NCI-H1417 (cell line): ENCODE data around the gene FGR.

ENCODE experiments used
- DNase-seq, 3 experiments: peaks; one replicate each; lab custom pipeline; 2025; lab: John Stamatoyannopoulos, UW

FGR gene

DNA sequence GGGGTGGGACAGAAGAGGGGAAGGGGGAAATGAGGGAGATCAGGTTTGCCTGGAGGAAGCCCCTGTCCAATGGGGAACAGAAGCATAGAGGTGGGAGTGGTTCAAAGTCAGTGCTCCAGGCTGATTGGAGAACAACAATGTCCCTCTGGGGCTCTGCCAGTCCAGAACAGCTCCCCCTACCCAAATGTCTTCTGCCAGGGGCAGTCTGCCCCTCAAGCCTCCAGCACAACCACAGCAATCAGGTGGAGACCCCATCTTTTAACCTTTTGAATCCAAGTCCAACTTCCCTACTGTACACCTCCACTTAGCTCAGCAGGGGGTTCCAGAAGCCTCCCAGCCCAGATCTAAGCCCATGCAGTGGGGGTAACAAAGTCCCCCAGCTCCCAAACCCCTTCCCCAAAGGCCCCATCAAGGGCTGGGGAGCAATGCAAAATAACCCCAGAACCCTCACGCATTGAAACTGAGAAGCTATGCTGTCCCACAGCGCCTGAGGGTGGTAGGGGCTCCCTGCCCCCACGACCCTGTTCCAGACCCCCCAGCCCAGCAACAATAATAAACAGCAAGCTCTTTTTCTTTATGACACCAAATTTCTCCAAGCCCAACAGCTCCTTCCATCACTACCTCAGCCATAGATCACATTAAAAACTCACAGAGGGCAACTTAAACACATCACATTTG is 34.3 kb downstream of the FGR start:
- peak in 1 of 3 experiments; percentile 40 for DNase-seq

DNA sequence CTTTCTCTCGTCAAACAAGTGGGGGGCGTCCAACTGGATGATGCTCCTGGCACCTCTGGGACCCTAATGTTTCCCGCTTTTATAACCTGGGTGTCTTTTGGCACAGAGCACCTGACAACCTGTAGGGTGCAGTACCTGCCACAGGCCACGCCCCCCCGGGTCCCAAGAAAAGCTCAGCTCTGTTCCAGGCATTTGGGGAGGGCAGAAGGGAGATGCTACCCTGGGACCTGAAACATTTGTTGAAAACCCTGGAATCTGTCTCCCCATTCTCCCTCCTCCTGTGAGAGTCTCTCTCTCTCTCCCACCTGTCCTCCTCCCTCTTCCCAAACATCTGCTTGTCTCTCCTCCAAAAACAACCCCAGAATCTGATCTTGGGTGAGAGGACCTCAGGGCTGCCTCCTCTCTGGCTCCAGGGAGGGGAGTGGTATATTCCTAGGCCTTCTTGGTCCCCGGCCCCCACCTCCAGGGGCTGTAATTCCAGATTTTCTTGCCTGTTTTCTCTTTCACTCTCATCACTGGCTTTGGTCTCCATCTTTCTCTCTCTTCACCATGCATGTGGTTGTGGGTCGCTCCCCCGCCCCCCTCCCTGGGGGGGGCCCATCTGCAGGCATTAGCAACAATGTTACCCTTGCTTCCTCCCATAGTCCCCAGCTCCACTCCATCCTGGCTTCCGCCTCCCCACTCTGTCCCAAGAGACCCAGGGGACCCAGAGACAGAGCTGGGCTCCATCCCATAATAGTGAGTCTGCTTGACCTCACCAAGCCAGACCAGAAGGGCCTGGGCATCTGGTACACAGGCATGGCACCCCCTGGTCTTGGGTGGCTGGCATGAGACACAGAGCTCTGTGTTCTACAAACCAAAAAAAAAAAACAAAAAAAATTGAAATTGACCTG is 35.1 kb downstream of the FGR start:
- DNase-seq: peak in 1 of 3 experiments; percentile 48

DNA sequence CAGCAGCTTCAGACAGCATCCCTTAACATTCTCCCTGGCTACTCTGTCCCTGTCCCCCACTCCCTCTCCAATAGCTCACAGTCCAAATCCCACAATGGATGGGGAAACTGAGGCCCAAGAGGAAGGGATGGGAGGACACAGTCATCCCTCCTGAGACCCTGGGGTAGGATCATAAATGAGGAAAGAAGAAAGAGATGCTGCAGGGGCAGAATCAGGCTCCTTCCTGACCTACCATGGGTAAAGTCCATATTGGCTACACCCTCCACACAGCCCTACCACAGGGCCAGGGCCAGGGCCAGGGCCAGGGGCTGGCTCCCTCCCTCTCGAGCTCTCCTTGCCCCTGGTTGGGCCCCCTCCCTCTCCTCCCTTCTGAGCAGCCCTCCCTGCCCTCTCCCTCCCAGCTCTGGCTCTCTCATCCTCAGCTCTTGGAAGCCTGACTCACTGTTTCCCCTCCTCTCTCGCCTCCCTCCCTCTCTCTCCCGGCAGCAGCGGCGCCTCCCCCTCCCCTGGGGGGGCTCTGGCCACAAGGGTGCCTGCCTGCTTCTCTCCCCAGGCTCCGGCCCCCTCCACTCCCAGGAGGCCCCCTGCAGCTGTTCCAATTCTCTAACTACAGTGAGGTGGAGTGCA is 36.0 kb downstream of the FGR start:
- peak in 2 of 3 experiments; percentile 65 to 77 for DNase-seq

DNA sequence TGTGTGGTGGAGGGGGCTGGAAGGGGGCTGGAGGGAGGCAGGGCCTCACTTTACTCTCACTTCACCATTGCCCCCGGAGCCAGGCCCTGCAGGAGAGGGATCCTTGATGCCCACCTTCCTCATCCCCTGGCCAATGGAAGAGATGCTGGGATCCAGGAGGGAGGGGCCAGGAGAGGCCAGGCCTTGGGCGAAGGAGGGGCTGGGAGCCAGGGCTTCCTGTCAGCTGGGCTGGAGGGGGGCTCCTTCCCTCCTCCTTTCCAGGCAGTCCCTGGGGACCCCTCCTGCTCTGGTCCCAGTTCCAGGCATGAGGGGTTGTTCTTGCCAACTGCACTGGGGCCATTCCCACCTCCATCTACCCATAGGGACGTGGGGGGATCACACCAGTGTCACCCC is 36.7 kb downstream of the FGR start:
- DNase-seq: no peak

DNA sequence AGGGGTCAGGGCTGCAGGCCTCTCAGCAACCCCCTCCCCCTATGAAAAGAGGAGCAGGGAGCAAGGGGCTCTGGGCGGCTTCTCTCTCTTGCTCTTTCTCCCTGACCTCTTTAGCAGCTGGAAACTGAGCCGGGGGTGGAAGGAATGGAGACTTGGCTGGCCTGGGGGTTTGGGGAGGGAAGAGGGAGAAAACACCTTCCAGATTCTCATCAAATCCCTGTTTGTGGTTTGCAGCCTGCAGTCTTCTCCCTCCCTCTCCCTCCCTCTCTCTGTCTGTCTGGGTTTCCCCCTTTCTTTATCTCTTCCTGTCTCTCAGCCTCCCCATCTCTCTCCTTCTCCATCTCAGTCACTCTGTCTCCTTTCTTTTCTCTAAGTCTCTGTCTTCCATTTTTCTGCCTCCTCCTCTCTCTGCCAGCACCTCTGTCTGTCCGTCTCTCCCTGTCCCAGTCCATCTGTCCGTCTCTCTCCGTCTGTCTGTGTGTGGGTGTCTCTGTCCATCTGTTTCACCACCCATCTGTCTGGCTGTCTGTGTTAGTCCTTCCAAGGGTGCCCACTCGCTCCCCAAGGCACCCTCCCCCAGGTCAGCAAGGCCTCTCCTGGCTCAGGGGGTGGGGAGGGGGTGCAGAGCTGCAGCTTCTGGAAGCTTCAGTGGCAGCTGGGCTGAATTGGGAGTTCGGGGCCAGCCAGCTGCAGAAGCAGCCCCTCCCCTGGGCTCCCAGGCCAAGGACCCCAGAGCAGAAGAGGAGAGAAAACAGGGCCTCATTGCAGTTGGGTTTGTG is 37.3 kb downstream of the FGR start:
- DNase-seq: no peak

DNA sequence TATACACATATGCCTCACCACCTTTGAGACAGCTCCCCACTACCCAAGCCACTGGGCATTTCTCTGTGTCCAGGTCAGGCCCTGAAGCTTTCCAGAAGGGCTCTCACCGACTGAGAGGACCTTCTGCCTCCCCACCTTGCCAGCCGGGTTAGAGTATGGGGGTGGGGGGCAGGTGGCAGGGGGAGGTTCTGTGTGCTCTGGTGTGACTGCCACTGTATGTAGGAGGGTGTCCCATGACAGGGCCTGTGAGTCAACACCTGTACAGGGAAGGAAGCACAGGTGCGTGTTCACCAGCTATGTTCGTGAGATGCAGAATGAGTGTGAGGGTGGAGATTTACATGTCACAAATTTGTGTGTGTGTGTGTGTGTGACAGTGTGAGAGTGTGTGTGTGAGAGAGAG is 38.0 kb downstream of the FGR start:
- no peak for DNase-seq

DNA sequence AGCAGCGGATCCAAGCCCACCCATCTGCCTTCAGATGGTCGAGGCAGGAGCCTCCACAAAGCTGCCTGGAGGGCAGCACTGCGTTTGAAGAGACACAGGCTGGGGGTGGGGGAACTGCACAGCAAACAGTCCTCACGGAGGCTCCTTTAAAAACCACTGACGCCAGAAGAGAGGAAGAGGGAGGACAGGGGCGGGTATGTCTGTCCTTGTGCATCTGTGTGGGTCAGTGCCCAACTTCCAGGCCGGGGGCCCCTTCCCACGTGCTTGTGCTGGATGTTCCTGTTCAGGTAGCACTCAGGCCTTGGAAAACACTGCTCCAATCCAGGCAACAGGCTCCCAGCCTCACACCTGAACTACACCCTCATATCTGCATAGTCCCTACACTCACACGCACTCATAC is 38.7 kb downstream of the FGR start:
- DNase-seq: no peak

DNA sequence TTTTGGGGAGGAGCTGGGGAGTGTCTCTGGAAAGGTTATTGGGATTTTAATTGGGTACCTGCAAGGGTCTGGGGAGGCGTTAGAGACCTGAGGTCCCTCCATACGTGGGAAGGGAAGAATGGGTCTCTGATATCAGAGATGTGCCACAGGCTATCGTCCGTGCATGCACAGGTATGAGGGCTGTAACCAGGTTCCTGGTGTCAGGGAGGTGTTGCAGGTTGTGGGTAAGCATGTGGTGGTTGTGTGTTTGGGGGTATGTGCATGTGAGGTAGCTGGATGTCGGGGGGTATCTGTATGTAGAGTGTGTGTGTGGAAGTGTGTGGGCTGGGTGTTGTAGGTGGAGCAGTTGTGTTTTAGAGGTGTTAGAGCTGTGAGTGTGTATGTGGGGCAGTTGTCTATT is 39.4 kb downstream of the FGR start:
- DNase-seq: no peak

DNA sequence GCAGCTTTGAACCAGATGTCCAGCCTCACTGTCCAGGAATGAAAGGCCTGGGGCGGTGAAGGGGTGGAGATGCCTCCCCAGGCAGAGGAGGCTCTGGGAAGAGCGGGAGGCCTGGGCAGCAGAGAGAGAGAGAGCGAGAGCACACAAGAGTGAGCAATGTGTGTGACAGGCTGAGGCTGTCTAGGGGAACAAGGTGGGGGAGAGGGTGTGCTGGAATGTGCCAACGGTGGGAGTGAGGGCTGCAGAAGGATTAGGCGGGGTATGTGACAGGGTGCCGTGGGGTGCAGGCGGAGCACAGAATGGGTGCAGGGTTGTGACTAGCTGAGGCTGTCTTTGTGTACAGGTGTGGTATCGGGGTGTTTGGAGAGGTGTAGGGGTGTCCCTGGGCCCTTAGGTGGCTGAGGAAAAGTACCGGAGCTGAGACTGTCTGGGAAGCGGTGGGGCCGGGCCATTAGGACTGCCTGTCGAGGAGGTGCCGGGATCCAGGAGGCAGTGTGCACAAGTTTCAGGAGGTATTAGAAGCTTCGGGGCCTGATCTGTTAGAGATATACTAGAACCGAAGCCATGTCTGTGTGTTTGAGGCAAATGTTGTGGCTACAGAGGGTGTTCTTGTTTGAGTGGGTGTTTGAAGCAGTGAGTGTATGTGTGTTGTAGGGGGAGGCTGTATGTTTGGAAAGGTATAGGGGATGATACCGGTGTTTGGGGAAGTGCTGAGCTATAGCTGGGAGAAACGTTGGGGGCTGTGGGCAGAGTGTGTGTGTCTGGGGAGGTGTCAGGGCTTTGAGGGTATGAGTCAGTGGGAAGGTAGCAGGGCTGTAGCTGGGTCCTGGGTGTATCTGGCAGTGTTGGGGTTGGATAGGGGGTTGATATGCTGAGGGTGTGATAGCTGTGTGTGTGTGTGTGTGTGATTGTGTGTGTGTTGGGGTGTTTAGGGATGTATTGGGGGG is 40.1 kb downstream of the FGR start:
- DNase-seq: no peak

DNA sequence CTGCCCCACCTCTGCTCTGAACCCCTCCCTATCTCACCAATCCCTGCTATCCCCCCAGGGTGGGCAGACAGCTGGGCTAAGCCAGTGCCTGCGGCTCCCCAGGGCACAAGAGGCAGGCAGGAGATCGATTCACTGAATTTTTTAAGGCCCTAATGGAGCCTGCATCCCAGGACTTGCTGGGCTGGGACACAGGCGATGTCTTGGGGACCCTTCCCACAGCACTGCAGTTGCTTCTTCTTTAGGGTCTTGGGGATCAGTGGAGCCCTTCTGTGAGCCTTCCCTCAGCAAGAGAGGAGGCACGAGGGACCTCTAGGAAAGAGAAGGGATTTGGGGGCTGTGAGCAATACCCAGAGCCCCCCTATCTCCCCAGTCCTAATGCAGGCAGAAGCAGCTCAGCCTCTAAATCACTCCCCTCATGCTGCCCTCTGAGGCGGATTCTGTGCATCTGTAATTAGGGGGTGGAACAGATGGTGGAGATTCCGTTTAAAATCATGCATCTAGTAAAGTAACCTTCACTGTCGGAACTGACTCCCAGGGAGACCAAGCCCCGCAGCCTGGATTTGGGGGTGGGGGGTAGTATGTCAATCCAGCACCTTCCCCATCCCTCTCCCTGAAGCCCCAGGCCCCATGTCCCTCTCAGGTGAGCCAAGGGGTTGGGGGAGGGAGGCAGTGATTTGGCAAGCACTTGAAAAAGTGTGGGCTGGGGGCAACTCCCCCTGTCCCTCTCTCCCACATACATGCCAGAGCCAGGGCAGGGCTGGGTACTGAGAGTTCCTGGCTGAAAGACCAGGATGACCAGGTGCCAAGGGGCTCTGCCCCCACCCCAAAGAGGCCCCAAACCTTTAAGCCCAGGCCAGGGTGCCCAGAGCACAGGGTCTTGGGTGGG is 41.1 kb downstream of the FGR start:
- DNase-seq: peak in 1 of 3 experiments; percentile 8

DNA sequence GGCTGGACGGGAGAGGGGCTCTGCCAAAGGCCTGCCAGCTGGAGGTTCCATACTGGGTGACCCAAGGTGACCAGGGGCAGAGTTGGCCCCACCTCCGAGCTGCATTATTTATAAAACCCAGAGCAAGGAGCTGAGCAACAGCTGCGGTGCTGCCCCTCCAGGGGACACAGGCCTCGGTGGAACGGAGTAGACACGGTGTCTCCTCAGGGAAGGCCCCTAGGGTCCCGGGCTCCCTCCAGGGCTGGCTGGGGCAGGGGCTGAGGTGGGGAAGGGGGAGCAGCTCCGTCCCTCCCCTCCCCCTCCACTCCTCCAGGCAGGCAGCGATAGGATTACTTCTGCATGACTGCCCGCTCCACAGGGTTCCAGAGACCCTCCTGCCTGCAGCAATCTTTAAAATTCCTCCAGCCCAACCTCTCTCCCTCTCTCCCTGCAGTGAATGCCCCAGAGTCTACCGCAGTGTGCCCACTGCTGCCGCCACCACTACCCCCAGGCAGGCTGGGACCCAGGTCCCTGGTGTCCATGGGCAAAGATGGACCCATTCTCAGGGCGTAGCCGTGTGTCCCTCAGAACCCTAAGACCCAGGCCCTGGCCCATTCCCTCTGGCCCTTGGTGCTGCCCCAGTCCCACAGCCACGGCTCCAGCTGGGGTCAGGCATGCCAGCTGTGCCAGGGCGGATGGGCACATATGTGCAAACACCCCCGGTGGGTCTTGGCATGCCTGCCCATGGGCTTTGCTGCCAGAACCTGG is 41.9 kb downstream of the FGR start:
- peak in 1 of 3 experiments; percentile 56 for DNase-seq

DNA sequence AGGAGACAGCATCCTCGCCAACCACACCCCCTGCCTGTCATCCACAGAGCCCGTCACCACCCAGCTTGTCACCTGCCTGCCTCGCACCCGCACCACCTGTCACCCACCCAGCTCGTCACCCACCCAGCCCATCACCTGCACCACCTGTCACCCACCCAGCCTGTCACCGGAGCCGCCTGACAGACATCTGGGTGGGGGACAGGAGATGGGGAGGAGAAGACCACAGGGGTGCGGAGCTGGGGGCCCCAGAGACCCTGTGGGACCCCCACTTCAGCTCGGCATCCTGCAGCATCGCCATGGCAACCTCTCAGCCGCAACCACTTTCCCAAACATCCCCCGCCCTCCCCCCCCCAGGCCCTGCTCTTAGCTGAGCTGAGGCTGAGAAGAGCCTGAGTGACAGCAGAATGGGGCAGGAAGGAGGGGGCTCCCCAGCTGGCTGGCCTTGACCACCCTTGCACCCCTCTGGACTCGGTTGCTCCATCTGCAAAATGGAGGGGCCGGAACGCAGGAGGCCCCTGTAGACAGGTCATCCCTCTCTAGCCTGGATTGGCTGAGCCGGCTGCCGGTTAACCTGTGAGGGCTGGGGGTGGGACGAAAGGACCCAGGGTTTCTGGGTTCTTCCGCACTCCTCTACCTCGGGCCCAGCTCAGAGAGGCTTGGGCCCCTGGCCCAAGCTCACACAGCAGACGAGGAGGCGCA is 42.6 kb downstream of the FGR start:
- DNase-seq: peak in 2 of 3 experiments; percentile 68 to 69

DNA sequence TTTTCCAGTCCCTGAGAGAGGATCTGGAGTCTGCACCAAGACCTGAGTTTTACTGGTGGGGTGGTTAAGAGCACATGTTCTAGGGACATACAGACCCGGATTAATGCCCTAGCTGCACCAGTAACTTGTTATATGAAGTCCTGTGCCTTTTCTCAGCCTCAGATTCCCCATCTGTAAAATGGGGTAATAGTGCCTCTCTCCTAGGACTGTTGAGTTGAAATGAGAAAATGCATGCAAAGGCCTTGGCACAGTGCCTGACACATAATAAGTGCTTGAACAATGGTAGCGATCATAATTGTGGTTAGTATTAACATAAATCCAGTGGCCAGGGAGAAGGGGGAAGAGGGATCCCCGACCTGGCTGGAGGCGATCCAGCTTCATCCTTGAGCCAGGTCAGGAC is 43.4 kb downstream of the FGR start:
- DNase-seq: peak in 2 of 3 experiments; percentile 25 to 68

DNA sequence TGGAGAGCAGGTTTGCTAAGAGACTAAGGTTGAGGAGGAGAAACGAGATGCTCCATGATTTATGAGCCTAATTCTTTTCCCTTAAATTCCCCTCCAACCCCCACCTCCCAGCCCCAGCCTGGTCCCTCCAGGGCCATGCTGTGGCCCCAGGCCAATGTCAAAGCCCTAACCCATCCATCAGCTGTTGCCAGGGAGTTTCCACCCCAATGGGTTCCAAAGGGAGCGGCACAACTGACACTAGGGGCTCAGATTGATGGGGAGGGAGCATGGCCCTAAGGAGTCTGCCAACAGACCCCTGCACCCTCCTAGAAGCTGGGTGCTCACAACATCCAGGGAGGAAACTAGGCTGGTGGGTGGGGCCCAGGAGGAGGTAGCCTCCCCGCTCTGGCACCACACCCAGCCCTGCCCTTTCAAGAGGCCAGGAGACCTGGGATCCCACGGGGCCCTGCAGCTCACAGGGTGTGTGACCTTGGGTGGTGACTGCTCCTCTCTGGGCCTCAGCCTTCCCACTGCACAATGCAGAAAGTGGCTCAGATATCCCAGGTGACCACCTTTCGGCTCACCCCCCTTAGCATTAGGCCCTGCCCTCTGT is 44.0 kb downstream of the FGR start:
- no peak for DNase-seq

DNA sequence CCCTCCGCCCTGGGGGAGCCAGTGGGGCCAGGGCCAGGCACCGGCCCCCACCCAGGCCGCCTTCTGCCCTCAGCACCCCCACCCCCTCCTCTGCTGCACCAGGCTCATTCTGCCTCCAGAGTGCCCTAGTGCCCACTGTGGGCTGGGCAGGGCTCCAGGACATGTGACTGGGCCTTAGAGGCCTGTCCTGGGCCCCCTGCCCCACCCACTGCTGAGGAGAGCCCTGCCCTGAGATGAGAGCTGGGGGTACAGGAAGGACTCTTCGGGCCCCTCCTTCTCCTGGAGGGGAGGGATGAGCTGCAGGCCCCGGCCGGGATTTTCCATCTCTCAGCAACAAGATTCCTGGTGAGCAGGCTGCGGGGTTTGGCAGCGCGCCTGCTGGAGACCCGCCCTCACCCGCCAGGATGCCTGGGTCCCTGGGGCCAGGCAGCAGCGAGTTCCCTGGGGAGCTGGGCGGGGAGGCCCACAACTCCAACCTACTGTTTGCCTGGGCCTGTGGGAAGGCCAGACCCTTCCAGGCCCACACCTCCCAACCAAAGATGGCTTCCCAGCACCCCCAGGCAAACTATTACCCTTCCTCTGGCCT is 45.1 kb downstream of the FGR start:
- peak in 2 of 3 experiments; percentile 51 to 69 for DNase-seq

DNA sequence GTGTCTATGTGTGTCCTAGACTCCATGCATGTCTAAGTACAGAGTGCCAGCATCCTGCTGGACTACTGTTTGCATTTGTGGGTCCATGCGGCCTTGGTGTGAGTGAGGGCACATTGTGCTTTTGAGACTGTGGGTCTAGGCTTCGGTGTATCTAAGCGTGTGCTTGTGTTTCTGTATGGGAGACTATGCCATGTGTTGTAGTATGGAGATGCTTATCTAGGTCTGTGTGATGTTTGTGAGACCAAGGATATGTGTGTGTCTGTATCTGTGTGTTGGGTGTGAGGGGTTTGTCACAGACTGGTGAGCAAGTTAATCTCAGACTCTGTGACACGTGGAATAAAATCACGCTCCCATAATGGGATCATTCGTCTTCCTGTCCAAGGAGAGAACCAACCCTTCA is 45.5 kb downstream of the FGR start:
- no peak for DNase-seq
